GM15510 (cell line): ENCODE data around the gene PCDHGA2.

Source experiments
- POLR2A ChIP-seq: IDR thresholded peaks from 3 replicates; pipeline ENCODE4 v1.6.1; 2011; ENCODE audit warnings: borderline replicate concordance; ENCODE audit not compliant: insufficient read length; ENCODE audit errors: extremely low read depth

PCDHGA2 gene

GRCh38 chr5:141392429-141393198, 54.1 kb downstream of the PCDHGA2 start, which contains the start of gene PCDHGA8:
Gene PCDHGA8 (plus strand): TSS chr5:141392633. CDS start chr5:141392814, 181 bp downstream.
- TF ChIP-seq POLR2A = no peak
